Esophagus muscularis mucosa (tissue), 4 donors: Measurements from ENCODE around the gene GPR33. TPM values are rescaled to one million over a fixed set of nuclear protein-coding genes. Genes with fewer than 3 reads are reported as not detected.

Experiments
- DNase-seq: peaks from one replicate; pipeline ENCODE4 v3.0.0-alpha.2; 2017; ENCODE audit errors: extremely low spot score
- H3K27ac ChIP-seq, 4 donors: fragments of 200-600 bp; sonication (generic); replicated peaks in 1 of 4; 1 replicate in 3 of 4; 2 replicates in 1 of 4; pipeline ENCODE4 v1.5.1; 2016 to 2019; ENCODE audit warnings: mild to moderate bottlenecking in 1 of 4
- H3K27me3 ChIP-seq, 4 donors: fragments of 200-600 bp; sonication (generic); one replicate each; pipeline versions ENCODE4 v1.5.1 to v1.6.0; 2016 to 2019
- H3K36me3 ChIP-seq, 4 donors: fragments of 200-600 bp; sonication (generic); one replicate each; pipeline ENCODE4 v1.5.1; 2016 to 2019
- H3K4me1 ChIP-seq, 4 donors: fragments of 200-600 bp; sonication (generic); one replicate each; pipeline ENCODE4 v1.5.1; 2016 to 2019
- H3K4me3 ChIP-seq, 4 donors: fragments of 200-600 bp; sonication (generic); 1 replicate in 2 of 4; 2 replicates in 2 of 4; pipeline ENCODE4 v1.5.1; 2016 to 2019; ENCODE audit warnings: mild to moderate bottlenecking in 4 of 4, moderate library complexity in 1 of 4
- H3K9me3 ChIP-seq, 4 donors: fragments of 200-600 bp; sonication (generic); 1 replicate in 3 of 4; 2 replicates in 1 of 4; pipeline ENCODE4 v1.5.1; 2016 to 2019
- CTCF ChIP-seq, 3 experiments: fragments of 200-600 bp in 2 of 3; fragments of 450-650 bp in 1 of 3; sonication (generic) in 2 of 3; IDR thresholded peaks; one replicate each; pipeline ENCODE4 v1.5.1; 2017 to 2019; ENCODE audit warnings: antibody characterized with exemption in 3 of 3, mild to moderate bottlenecking in 2 of 3, moderate library complexity in 1 of 3
- EP300 ChIP-seq: sonication (generic); formaldehyde crosslinking; IDR thresholded peaks from one replicate; pipeline ENCODE4 v1.6.1; 2017; ENCODE audit warnings: antibody characterized with exemption
- POLR2A ChIP-seq: fragments of 450-650 bp; IDR thresholded peaks from one replicate; pipeline ENCODE4 v1.6.1; 2017; ENCODE audit warnings: antibody characterized with exemption, moderate library complexity, mild to moderate bottlenecking, low read depth
- POLR2AphosphoS5 ChIP-seq, 2 donors: sonication (generic); formaldehyde crosslinking; IDR thresholded peaks; one replicate each; pipeline ENCODE4 v1.6.1; 2017; ENCODE audit warnings: antibody characterized with exemption in 2 of 2
- WGBS: methylation state at CpG from one replicate; pipeline ENCODE4 v1.1.5; 2018; 5-methylcytosine and 5-hydroxymethylcytosine counted together
- intact Hi-C: fragments of 100-400 bp; cut with DNase I; formaldehyde crosslinking; loops from one replicate; pipeline ENCODE4 v1.15.1; 2023
- total RNA-seq, 4 donors: library from RNA; depleted of rRNA; stranded (reverse); fragments of >200 nt; gene quantifications; one replicate each; pipeline versions ENCODE4 v1.1.0 to v1.2.1, GENCODE V29; 2016

Gene GPR33
- total RNA-seq, 4 donors from 2014 or later: not detected

GRCh38 chr14:31456841-31457664 lies 30.8 kb downstream of the GPR33 start, which contains the start of gene DTD2:
TSS of gene DTD2 (minus strand) at chr14:31457506. CDS start at chr14:31457393, 113 bp downstream.
- H3K4me1 ChIP-seq: peaks cover 12 to 35% (median 31%) of the 10 kb centered on the region in 4 donors
- WGBS: 2% methylated on average over 20 of the region's 70 CpGs
- peaks cover 1 to 11% (median 8%) of the 10 kb centered on the region in 4 donors for H3K36me3 ChIP-seq

GRCh38 chr14:31449971-31450610 lies 37.7 kb downstream of the GPR33 start:
- intact Hi-C loops: no loop called here
- DNase-seq: no peak
- WGBS: 38% methylated on average over 2 of the region's 2 CpGs
- TF ChIP-seq POLR2A: no peak
- peak; percentile 36 to 66 (median 53) for TF ChIP-seq CTCF (IDR thresholded peaks at IDR 0.05)
- no peak for TF ChIP-seq EP300
- Histone ChIP-seq H3K27me3 (no peaks in the 10 kb centered on the region), H3K36me3 (peaks cover 6 to 46% (median 19%) of the 10 kb centered on the region in 4 donors), H3K4me1 (peaks cover 0 to 16% (median 13%) of the 10 kb centered on the region in 4 donors), H3K9me3 (no peaks in the 10 kb centered on the region), H3K4me3 (no peak overlapping the region), H3K27ac (no peak overlapping the region)

More at GRCh38 chr14:31456841-31457664, 30.8 kb downstream of the GPR33 start, which contains the start of gene DTD2:
- DNase-seq: peak; percentile 96
- Histone ChIP-seq H3K27ac (peak within 1 kb of the TSS; percentile 85 to 94 (median 88)), H3K9me3 (no peaks in the 10 kb centered on the region), H3K27me3 (no peaks in the 10 kb centered on the region), H3K4me3 (peak within 1 kb of the TSS; percentile 66 to 78 (median 72))
- intact Hi-C loops: loop anchor here (2.0 to 5.0 kb wide), 2 partner anchors 35 to 104 kb away; partner anchors contain the start of genes HEATR5A and NUBPL
- TF ChIP-seq POLR2A: no peak
- peak in 1 of 3 experiments; percentile 17 for TF ChIP-seq CTCF (IDR thresholded peaks at IDR 0.05)
- TF ChIP-seq POLR2AphosphoS5 (IDR thresholded peaks at IDR 0.05): peak; percentile 91 to 93
- TF ChIP-seq EP300: no peak

GRCh38 chr14:31449136-31449535 lies 38.7 kb downstream of the GPR33 start:
- 71% methylated on average over 8 of the region's 8 CpGs for WGBS
- no peaks in the 10 kb centered on the region for H3K27me3 ChIP-seq
- TF ChIP-seq POLR2A: no peak
- TF ChIP-seq CTCF (IDR thresholded peaks at IDR 0.05): no peak
- no peak for TF ChIP-seq EP300
- no peak for TF ChIP-seq POLR2AphosphoS5 (IDR thresholded peaks at IDR 0.05)
- peaks cover 6 to 46% (median 19%) of the 10 kb centered on the region in 4 donors for H3K36me3 ChIP-seq
- peaks cover 0 to 7% (median 6%) of the 10 kb centered on the region in 4 donors for H3K4me1 ChIP-seq
- intact Hi-C loops: no loop called here
- no peak overlapping the region for H3K27ac ChIP-seq
- DNase-seq: no peak
- no peak overlapping the region for H3K4me3 ChIP-seq
- H3K9me3 ChIP-seq: no peaks in the 10 kb centered on the region

- WGBS: 78% methylated on average over 1 of the region's 1 CpG
- Histone ChIP-seq H3K27me3 (no peaks in the 10 kb centered on the region), H3K4me3 (no peak overlapping the region), H3K27ac (no peak overlapping the region), H3K36me3 (peaks cover 0 to 22% (median 3%) of the 10 kb centered on the region in 4 donors), H3K9me3 (no peaks in the 10 kb centered on the region), H3K4me1 (peaks cover 10 to 14% (median 11%) of the 10 kb centered on the region in 4 donors)
- TF ChIP-seq POLR2AphosphoS5 (IDR thresholded peaks at IDR 0.05) (no peak), POLR2A (no peak), EP300 (no peak), CTCF (IDR thresholded peaks at IDR 0.05) (no peak)
- DNase-seq: no peak
- intact Hi-C loops: no loop called here
These were observed 42.1 kb downstream of the GPR33 start for GRCh38 chr14:31445703-31446102.
